HG02973 (cell line): ENCODE data around the gene AKT3.

ENCODE experiments used
- ATAC-seq: cut with Tn5 transposase; IDR thresholded peaks from one replicate; pipeline ENCODE4 v1.9.1; 2021; ENCODE audit warnings: moderate library complexity; ENCODE audit not compliant: unreplicated experiment

AKT3 gene

GRCh38 chr1:243520831-243521230 is 329.2 kb downstream of the AKT3 start:
- no peak for ATAC-seq

- ATAC-seq = no peak
Measured at GRCh38 chr1:243514927-243515326, 335.1 kb downstream of the AKT3 start.

- peak; percentile 59 for ATAC-seq
Measured at GRCh38 chr1:243513726-243514491, 336.1 kb downstream of the AKT3 start.

GRCh38 chr1:243510928-243511327 is 339.1 kb downstream of the AKT3 start:
- ATAC-seq = no peak

- ATAC-seq = no peak
Measured at GRCh38 chr1:243508943-243509342, 341.1 kb downstream of the AKT3 start.

- no peak for ATAC-seq
Measured at GRCh38 chr1:243508303-243508713, 341.7 kb downstream of the AKT3 start.

GRCh38 chr1:243507672-243508302 is 342.3 kb downstream of the AKT3 start:
- ATAC-seq = no peak

- no peak for ATAC-seq
Measured at GRCh38 chr1:243507001-243507671, 342.9 kb downstream of the AKT3 start.

GRCh38 chr1:243505986-243506689 is 343.9 kb downstream of the AKT3 start:
- no peak for ATAC-seq

GRCh38 chr1:243503155-243503554 is 346.9 kb downstream of the AKT3 start:
- no peak for ATAC-seq

- no peak for ATAC-seq
Measured at GRCh38 chr1:243501002-243501401, 349.0 kb downstream of the AKT3 start.

- no peak for ATAC-seq
Measured at GRCh38 chr1:243500512-243500911, 349.5 kb downstream of the AKT3 start.

- no peak for ATAC-seq
Measured at GRCh38 chr1:243499711-243500110, 350.3 kb downstream of the AKT3 start.

- ATAC-seq = no peak
Measured at GRCh38 chr1:243499248-243499647, 350.8 kb downstream of the AKT3 start.

- ATAC-seq = no peak
Measured at GRCh38 chr1:243497939-243498681, 351.9 kb downstream of the AKT3 start.

- ATAC-seq = no peak
Measured at GRCh38 chr1:243496806-243497205, 353.2 kb downstream of the AKT3 start.

GRCh38 chr1:243496187-243496646 is 353.8 kb downstream of the AKT3 start:
- no peak for ATAC-seq

GRCh38 chr1:243495442-243496186 is 354.4 kb downstream of the AKT3 start:
- ATAC-seq = no peak

GRCh38 chr1:243494741-243495431 is 355.2 kb downstream of the AKT3 start:
- no peak for ATAC-seq
